ENCODE results near the gene DNAH8. TPM values are rescaled to one million over a fixed set of nuclear protein-coding genes. Genes with fewer than 3 reads are reported as not detected.

DNAH8 gene
- total RNA-seq, 1 donor from 2014 or later: not detected

- Histone ChIP-seq H3K36me3 (ENCODE audit: insufficient read depth, low read length) (no peaks in the 10 kb centered on the region), H3K9ac (ENCODE audit: low read length) (no peak overlapping the region), H2AFZ (ENCODE audit: low read depth, low read length) (no peak overlapping the region), H3K9me3 (ENCODE audit: insufficient read depth, low read depth, low read length) (no peaks in the 10 kb centered on the region), H3K79me2 (ENCODE audit: insufficient read depth, low read length) (no peaks in the 10 kb centered on the region), H3K27ac (ENCODE audit: low read depth, low read length) (no peak overlapping the region), H4K20me1 (ENCODE audit: insufficient read depth, low read length) (no peaks in the 10 kb centered on the region), H3K4me1 (ENCODE audit: insufficient read depth, low read length) (no peaks in the 10 kb centered on the region), H3K4me2 (ENCODE audit: low read length) (no peak overlapping the region), H3K4me3 (ENCODE audit: insufficient read depth, low read depth, low read length) (no peak overlapping the region), H3K27me3 (ENCODE audit: insufficient read depth, low read length) (no peaks in the 10 kb centered on the region)
- Mint-ChIP-seq H3K4me1 (ENCODE audit: low read depth, unreplicated experiment) (no peaks in the 10 kb centered on the region), H3K9me3 (ENCODE audit: unreplicated experiment) (no peaks in the 10 kb centered on the region), H3K27me3 (ENCODE audit: low read depth, unreplicated experiment) (peaks cover 11% of the 10 kb centered on the region), H3K27ac (ENCODE audit: unreplicated experiment) (no peak overlapping the region), H3K36me3 (ENCODE audit: low read depth, unreplicated experiment) (no peaks in the 10 kb centered on the region), H3K4me3 (ENCODE audit: unreplicated experiment) (no peak overlapping the region)
- DNase-seq (ENCODE audit: low read depth): no peak
- no peak for TF ChIP-seq CTCF (IDR thresholded peaks at IDR 0.05; ENCODE audit: insufficient read depth, low read depth, low read length)
- no peak for TF ChIP-seq EZH2 (IDR thresholded peaks at IDR 0.05; ENCODE audit: insufficient read depth, low read length)
- no peak for FAIRE-seq
Observed at GRCh38 chr6:38938741-38939140, 223.6 kb downstream of the DNAH8 start.

GRCh38 chr6:38942442-38942841, 227.3 kb downstream of the DNAH8 start:
- no peaks in the 10 kb centered on the region for H3K36me3 Mint-ChIP-seq (ENCODE audit: low read depth, unreplicated experiment)
- H3K36me3 ChIP-seq (ENCODE audit: insufficient read depth, low read length): no peaks in the 10 kb centered on the region
- H3K27ac ChIP-seq (ENCODE audit: low read depth, low read length): no peak overlapping the region
- TF ChIP-seq CTCF (IDR thresholded peaks at IDR 0.05; ENCODE audit: insufficient read depth, low read depth, low read length) (no peak), EZH2 (IDR thresholded peaks at IDR 0.05; ENCODE audit: insufficient read depth, low read length) (no peak)
- H3K4me1 Mint-ChIP-seq (ENCODE audit: low read depth, unreplicated experiment): no peaks in the 10 kb centered on the region
- H4K20me1 ChIP-seq (ENCODE audit: insufficient read depth, low read length): no peaks in the 10 kb centered on the region
- no peak overlapping the region for H2AFZ ChIP-seq (ENCODE audit: low read depth, low read length)
- no peak for DNase-seq (ENCODE audit: low read depth)
- no peak for FAIRE-seq
- no peaks in the 10 kb centered on the region for H3K4me1 ChIP-seq (ENCODE audit: insufficient read depth, low read length)
- no peaks in the 10 kb centered on the region for H3K27me3 ChIP-seq (ENCODE audit: insufficient read depth, low read length)
- no peak overlapping the region for H3K9ac ChIP-seq (ENCODE audit: low read length)
- no peak overlapping the region for H3K4me2 ChIP-seq (ENCODE audit: low read length)
- H3K9me3 Mint-ChIP-seq (ENCODE audit: unreplicated experiment): no peaks in the 10 kb centered on the region
- no peak overlapping the region for H3K4me3 Mint-ChIP-seq (ENCODE audit: unreplicated experiment)
- no peak overlapping the region for H3K4me3 ChIP-seq (ENCODE audit: insufficient read depth, low read depth, low read length)
- no peak overlapping the region for H3K27ac Mint-ChIP-seq (ENCODE audit: unreplicated experiment)
- H3K9me3 ChIP-seq (ENCODE audit: insufficient read depth, low read depth, low read length): no peaks in the 10 kb centered on the region
- H3K79me2 ChIP-seq (ENCODE audit: insufficient read depth, low read length): no peaks in the 10 kb centered on the region
- H3K27me3 Mint-ChIP-seq (ENCODE audit: low read depth, unreplicated experiment): peaks cover 11% of the 10 kb centered on the region

GRCh38 chr6:38942965-38943364, 227.9 kb downstream of the DNAH8 start:
- no peak for TF ChIP-seq CTCF (IDR thresholded peaks at IDR 0.05; ENCODE audit: insufficient read depth, low read depth, low read length)
- no peak for TF ChIP-seq EZH2 (IDR thresholded peaks at IDR 0.05; ENCODE audit: insufficient read depth, low read length)
- no peak overlapping the region for H3K27ac Mint-ChIP-seq (ENCODE audit: unreplicated experiment)
- H3K4me1 ChIP-seq (ENCODE audit: insufficient read depth, low read length): no peaks in the 10 kb centered on the region

More at GRCh38 chr6:38942965-38943364, 227.9 kb downstream of the DNAH8 start:
- Mint-ChIP-seq H3K4me3 (ENCODE audit: unreplicated experiment) (no peak overlapping the region), H3K9me3 (ENCODE audit: unreplicated experiment) (no peaks in the 10 kb centered on the region), H3K27me3 (ENCODE audit: low read depth, unreplicated experiment) (peaks cover 11% of the 10 kb centered on the region), H3K4me1 (ENCODE audit: low read depth, unreplicated experiment) (no peaks in the 10 kb centered on the region), H3K36me3 (ENCODE audit: low read depth, unreplicated experiment) (no peaks in the 10 kb centered on the region)
- FAIRE-seq (no peak), DNase-seq (ENCODE audit: low read depth) (no peak)
- Histone ChIP-seq H3K27me3 (ENCODE audit: insufficient read depth, low read length) (no peaks in the 10 kb centered on the region), H2AFZ (ENCODE audit: low read depth, low read length) (no peak overlapping the region), H3K27ac (ENCODE audit: low read depth, low read length) (no peak overlapping the region), H3K79me2 (ENCODE audit: insufficient read depth, low read length) (no peaks in the 10 kb centered on the region), H3K4me3 (ENCODE audit: insufficient read depth, low read depth, low read length) (no peak overlapping the region), H3K4me2 (ENCODE audit: low read length) (no peak overlapping the region), H3K9ac (ENCODE audit: low read length) (no peak overlapping the region), H3K9me3 (ENCODE audit: insufficient read depth, low read depth, low read length) (no peaks in the 10 kb centered on the region), H4K20me1 (ENCODE audit: insufficient read depth, low read length) (no peaks in the 10 kb centered on the region), H3K36me3 (ENCODE audit: insufficient read depth, low read length) (no peaks in the 10 kb centered on the region)
